HG03066 (cell line): ENCODE measurements around the gene EVA1C.
"Not testable (repeated sequence)": the region's sequence is repeated elsewhere in the genome, so short reads cannot be mapped to it uniquely, and the experiment has no call there.

Source experiments
- ATAC-seq: cut with Tn5 transposase; IDR thresholded peaks from one replicate; pipeline ENCODE4 v1.9.1; 2021; ENCODE audit warnings: low read depth; ENCODE audit not compliant: unreplicated experiment

Gene EVA1C

DNA sequence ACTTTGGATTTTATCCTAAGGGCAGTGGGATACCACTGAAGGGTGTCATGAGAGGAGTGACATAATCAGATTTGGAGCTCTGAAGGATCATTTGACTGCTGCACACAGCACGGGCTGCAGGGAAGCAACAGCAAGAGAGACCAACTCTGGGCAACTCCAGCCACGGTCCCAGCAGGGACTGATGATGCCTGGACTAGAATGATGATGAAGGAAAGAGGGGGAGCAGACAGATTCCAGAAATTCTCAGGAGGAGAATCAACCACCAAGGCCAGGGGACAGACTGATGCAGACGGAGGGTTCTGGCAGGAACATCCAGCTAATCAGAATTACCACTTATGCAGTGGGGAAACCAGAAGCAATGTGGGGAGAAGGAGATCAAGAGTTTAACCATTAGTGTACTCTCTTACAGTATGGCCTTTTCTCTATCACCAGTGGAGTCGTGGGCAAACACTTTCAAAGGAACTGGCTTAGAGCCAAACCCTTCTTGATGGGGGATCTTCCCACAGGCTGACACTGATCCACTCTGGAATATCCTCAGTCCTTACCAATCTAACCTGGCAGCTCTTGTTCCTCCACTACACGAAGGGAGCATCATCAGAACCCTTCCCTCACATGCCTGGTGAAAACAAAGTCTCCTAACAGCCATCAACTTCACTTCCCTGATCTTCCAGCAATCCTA, 23.0 kb upstream of the EVA1C start:
- ATAC-seq: no peak

GRCh38 chr21:32390537-32391224, 21.8 kb upstream of the EVA1C start:
- not testable (repeated sequence) for ATAC-seq

- ATAC-seq: no peak
Observed at GRCh38 chr21:32391755-32392154, 20.8 kb upstream of the EVA1C start.

- ATAC-seq: peak; percentile 31
Observed at GRCh38 chr21:32392299-32392879, 20.1 kb upstream of the EVA1C start.

- peak; percentile 86 for ATAC-seq
Observed at GRCh38 chr21:32392880-32393676, 19.4 kb upstream of the EVA1C start, which contains the start of gene URB1. Gene URB1, minus strand, starts transcription at chr21:32393012. Its CDS starts 102 bp downstream, at chr21:32392910.

DNA sequence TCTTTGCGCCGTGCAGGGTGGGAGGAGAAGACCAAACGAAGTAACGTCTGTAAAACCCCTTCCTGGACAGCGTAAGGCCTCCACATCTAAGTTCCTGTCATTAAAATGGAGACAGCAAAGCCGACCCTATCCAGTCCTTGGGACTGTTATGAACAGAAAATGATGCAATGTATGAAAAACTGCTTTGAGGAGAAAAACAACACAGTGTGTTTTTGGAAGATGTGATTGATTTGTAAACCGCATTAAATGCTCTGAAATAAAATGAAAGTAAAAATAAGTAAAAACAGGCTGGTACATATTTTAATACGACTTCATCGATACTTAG, 18.9 kb upstream of the EVA1C start:
- ATAC-seq: no peak

DNA sequence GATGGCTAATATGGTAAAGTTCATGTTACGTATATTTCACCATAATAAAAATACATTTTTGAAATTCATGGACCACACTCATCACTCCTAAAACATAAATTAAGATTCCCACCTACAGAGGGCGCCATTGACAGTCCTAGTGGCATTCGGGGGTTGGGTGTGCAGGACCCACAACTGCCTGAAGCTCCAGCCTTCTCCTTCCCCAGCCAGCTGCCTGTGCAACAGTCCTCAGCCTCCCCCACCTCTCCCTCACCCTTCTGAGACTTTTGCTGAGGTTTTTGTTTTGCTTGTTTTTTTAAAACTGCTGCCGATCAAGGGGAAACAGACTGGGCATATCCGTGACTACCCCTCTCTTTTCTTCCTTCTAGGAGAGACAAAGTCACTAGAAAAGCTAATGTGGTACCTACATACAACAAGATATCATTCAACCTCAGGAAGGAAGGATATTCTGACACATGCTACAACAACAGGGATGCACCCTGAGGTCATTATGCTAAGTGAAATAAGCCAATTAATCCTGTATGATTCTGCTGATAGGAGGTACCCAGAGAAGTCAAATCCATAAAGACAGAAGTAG, 9.2 kb upstream of the EVA1C start:
- ATAC-seq: no peak

GRCh38 chr21:32406405-32406804, 6.1 kb upstream of the EVA1C start:
- ATAC-seq: no peak

DNA sequence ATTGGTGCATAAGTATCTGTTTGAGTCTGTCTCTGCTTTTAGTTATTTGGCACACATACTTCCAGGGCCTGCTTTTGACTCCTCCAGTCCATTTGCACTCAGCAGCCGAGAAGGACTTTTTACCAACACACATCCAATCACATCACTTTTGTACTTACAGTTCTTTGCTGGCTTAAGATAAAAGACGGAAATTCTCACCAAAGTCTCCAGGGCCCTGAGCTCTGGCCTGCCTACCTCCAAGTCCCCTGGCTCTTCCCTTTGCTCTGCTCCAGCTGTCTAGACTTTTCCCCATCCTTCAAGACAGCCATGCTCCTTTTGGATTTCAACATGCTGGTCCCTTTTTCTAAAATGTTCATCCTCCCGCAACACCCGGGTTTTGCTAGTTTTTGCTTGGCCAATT, 2.2 kb upstream of the EVA1C start:
- ATAC-seq: no peak

DNA sequence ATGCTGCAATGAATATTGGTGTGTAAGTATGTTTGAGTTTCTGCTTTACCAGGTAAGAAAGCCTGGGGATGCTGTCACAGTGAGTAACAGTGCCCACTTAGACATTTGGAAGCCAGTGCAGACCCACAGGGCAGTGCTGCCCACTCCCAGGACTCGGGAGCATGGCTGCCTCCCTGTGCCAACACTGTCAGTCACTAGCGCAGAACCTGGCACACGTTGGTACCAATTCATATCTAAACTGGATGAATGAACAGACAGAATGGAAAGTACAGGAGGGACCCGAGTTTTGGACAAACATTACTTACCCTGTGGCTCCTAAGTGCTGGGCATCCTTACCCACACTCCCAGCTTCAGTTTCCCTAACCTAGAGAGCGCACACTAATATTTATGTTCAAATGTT, 1.6 kb upstream of the EVA1C start:
- ATAC-seq: no peak

DNA sequence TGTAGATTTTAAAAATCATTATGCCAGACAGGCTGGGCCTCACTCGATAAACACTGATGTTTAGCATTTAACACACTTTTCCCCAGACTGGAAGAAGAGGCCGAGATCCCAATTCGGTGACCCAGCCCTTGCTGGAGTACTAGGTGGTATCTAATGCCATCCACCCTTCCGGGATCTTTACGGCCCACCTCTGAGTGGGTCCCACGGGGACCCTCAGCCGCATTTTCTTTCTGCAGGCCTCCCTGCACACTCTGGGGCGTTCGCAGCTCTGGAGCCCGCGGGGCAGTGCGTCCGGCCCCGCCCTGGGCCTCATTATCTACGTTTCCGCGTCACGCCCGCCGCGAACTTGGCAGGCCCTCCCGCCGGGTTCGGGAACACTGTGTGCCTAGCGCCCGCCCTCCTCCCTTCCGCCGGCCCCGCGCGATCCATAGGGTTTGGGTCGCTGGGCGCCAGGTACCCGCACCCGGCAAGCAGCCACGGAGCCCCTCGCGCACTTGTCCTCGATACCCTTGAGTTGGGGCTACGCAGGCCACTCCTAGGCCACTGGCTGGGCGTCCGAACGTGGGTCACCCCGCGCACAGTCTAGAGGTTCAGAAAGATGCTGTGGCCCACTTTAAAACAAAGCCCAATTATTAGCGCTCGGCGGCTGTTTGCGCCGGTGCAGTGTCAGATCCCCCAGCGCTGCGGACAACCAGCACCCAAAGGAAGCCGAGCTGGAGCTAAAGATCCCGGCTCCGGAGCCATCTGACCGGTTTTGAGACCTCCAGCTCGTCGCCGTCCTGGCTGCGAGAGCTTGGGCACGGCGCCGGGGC, 950 bp upstream of the EVA1C start:
- ATAC-seq: no peak

- ATAC-seq: no peak
Observed at GRCh38 chr21:32413015-32413504, 554 bp downstream of the EVA1C start.

DNA sequence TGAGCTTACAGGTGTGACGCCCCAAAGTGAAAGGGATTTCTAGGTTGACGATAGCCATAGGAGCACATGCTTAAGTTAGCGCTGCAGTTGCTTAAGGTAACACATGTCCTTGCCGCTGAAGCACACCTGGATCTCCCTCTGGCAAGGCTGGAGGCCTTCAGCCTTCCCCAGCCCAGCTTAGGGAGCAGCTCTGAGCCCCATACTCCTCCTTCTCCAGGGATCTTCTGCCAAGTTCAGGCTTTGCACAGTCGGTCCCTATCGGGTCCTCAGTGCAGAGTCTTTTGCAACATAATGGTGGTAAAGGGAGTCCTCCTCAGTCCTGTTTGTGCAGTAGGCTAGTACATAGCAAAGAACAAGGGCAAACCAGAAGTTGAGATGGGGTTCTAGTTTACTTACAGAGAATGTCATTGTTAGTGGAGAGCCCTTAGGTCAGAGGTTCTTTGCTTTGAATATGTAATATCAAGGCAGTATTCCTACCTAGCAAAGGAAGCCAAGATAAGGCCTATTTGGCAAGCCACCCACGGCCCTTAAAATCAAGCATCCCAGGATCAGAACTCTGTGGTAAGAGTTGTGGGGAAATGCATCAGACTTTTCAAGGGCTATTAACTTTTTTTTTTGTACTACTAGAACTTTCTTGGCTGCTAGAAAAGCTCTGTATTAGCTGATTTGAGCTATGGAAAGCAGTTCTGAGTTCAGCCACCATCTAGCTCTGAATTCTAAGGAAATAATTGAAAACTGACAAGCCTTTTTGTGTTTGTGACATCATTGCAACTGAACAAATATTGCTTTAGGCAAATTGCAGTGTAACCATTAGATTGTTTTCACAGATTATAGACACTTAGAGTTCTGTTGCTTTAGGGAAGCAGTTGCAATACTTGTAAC, 1.4 kb downstream of the EVA1C start:
- no peak for ATAC-seq

- no peak for ATAC-seq
Observed at GRCh38 chr21:32414579-32415358, 2.3 kb downstream of the EVA1C start.

DNA sequence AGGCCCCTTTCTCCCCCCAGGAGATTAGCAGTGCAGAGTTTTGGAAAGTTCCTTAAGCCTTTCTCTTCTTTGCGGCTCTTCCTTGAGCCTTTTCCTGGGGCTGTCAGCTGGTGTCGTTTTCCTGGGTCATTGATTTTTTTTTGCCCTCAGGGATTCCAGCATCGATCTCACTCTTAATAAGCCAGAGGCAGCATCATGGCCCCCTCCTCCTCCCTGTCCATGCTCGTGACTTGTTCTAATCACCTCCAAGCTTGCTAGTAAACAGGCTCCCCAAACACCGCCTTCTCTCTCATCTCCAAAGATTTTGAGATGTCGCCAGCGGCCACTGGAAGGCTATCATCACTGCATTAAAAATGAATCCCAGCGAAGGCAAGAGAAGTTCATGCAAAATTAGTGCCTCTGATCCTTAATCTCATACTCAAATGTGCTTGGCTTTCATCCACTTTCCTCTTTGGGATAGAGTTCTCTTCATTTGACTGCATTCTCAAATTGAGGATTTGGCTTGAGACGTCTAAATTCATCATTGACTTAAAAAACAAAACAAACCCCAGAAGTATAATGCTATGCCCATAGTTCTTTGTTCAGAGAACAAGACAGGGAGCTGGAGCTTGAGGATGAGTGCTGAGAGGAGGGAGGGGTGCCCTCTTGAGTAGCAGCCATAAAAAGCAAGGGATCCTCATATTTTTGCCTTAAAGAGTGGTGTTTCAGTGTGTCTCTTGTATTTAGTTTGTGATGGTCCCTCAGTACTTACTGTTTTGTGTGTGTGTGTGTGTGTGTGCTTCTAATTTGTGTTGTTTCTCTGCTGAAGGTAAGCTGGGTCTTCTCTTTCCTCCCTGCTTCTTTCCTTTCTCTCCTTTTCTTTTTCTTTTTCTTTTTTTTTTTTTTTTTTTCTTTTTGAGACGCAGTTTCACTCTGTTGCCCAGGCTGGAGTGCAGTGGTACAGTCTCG, 3.2 kb downstream of the EVA1C start:
- ATAC-seq: no peak

DNA sequence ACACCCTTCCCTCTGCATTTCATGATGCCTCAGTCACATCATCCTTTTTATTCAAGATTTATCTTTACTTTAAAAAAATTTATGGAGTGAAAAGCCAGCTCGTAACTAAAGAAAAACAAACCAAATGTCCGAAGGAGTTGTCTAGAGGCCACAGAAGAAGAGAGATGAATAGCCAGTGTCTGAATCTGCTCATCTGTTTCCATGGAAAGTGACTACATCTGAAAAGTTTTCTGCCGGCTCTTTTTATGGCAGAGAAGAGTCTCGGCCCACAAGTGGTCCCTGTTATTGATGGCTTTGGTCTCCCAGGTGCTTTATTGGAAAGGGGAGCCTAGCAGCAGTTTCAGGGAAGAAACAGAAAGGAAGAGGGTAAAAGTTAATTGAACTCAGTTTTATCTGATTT, 5.6 kb downstream of the EVA1C start:
- no peak for ATAC-seq

DNA sequence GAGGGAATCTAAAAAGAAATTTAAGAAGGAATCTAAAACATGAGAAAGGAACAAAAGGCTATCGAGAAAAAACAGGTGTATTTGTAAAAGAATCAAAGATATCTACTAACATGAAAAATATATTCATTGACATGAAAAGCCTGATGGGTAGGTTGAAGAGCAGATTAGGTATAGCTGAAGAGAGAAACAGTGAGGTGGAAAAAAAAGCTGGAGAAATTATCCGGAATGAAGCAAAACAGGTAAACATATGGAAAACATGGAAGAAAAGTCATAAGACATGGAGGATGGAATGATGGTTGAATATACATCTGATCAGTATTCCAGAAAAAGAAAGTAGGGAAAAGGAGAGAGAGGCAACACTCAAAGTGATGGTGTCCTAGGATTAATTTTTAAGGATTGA, 9.6 kb downstream of the EVA1C start:
- no peak for ATAC-seq
